Mesodermal cell (in vitro differentiated cells): Measurements from ENCODE around the gene SNAPC2.
"Not testable (repeated sequence)": the region's sequence is repeated elsewhere in the genome, so short reads cannot be mapped to it uniquely, and the experiment has no call there.

ENCODE experiments used
- H3K27ac ChIP-seq: 2 replicates; pipeline ENCODE4 v1.7.0; 2013; ENCODE audit warnings: mild to moderate bottlenecking, low read depth, low read length, moderate library complexity; ENCODE audit not compliant: severe bottlenecking
- H3K36me3 ChIP-seq: 2 replicates; pipeline ENCODE4 v1.7.1; 2013; ENCODE audit warnings: mild to moderate bottlenecking, low read length, moderate library complexity; ENCODE audit not compliant: control insufficient read depth, insufficient read depth
- H3K4me1 ChIP-seq: one replicate; pipeline ENCODE4 v1.7.1; 2013; ENCODE audit warnings: mild to moderate bottlenecking, low read length; ENCODE audit not compliant: insufficient read depth, control insufficient read depth, poor library complexity, severe bottlenecking
- H3K4me3 ChIP-seq: 2 replicates; pipeline ENCODE4 v1.7.0; 2013; ENCODE audit warnings: low read length, control low read depth, mild to moderate bottlenecking; ENCODE audit not compliant: insufficient read depth, poor library complexity, severe bottlenecking; ENCODE audit errors: extremely low read depth
- H3K9me3 ChIP-seq: 2 replicates; pipeline ENCODE4 v1.7.1; 2013; ENCODE audit warnings: mild to moderate bottlenecking, low read length, moderate library complexity; ENCODE audit not compliant: control insufficient read depth
- WGBS, 2 experiments: methylation state at CpG; one replicate each; pipeline ENCODE4 v1.1.5; 2013; ENCODE audit warnings: missing lambda C conversion rate in 2 of 2; ENCODE audit not compliant: insufficient coverage in 2 of 2; 5-methylcytosine and 5-hydroxymethylcytosine counted together

Gene SNAPC2

DNA sequence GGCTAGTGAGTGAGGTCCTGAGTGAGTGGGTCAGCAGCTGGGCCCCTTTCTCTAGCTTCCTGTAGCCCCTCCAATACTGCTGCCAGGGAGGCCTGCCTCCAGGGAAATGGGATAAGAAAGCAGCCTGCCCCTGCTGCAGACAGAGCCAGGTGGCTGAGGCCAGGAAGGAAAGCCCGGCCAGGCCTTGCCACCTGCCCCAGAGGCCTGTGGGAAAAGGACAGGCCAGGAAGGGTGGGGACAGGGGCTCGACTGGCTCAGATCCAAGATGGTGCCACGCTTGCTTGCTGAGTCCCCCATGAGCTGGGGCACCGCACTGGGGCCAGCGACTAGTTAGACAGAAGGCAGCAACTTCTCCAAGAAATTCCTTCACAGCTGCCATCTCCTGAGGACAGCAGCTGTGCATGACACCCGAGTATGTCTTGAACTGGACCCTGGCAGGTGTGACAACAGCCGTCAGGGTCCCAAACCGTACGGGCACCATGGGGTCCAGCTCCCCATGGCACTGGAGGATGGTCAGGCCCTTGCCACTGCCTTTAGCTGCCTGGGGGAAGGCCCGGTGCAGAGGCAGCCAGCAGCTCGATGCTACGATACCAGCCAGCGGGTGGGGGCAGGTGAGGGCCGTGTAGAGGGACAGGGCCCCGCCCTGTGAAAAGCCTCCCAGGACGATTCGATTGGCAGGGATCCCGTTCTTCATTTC is 40.9 kb upstream of the SNAPC2 start:
- Histone ChIP-seq H3K27ac (no peak overlapping the region), H3K4me3 (no peak overlapping the region), H3K4me1 (no peaks in the 10 kb centered on the region), H3K36me3 (no peaks in the 10 kb centered on the region), H3K9me3 (no peaks in the 10 kb centered on the region)
- WGBS, 2 experiments, result 89 to 94% methylated on average over 15 to 17 of the region's 18 CpGs

DNA sequence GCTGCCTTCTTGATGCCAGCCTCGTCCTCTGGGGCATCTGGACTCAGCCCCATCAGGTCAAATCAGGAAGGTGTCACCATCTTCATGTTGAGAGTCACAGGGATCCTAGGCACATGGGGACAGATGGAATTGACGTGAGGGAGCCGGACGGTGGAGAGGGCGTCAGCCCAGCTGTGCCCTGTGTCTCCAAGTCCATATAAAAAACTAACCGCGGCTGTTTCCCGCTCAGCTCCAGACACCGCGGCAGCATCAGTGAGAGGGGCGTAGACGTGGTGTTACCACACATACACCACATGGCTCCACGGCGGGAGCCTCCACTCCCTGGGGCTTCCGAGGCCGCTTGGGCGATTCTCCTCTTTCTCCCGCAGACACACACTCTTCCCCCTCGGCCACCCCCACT is 40.3 kb upstream of the SNAPC2 start:
- H3K4me3 ChIP-seq, result no peak overlapping the region
- no peak overlapping the region for H3K27ac ChIP-seq
- H3K36me3 ChIP-seq, result no peaks in the 10 kb centered on the region
- H3K9me3 ChIP-seq, result no peaks in the 10 kb centered on the region
- H3K4me1 ChIP-seq, result no peaks in the 10 kb centered on the region
- 89 to 92% methylated on average over 6 to 12 of the region's 19 CpGs for WGBS, 2 experiments

DNA sequence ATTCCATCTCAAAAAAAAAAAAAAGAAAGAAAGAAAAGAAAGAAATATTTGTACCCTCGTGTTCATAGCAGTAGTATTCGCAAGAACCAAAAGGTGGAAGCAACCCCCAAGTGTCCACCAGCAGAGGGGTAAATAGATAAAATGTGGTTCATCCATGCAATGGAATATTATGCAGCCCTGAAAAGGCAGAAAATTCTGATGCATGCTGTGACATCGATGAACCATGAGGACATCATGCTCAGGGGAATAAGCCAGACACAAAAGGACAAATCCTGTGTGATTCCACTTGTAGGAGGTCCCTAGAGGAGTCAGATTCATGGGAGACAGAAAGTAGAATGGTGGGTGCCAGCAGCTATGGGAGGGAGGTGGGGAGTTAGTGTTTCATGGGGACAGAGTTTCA is 38.2 kb upstream of the SNAPC2 start:
- Histone ChIP-seq H3K36me3 (no peaks in the 10 kb centered on the region), H3K4me1 (no peaks in the 10 kb centered on the region), H3K27ac (no peak overlapping the region), H3K9me3 (no peaks in the 10 kb centered on the region), H3K4me3 (no peak overlapping the region)
- WGBS, 2 experiments, result 93 to 96% methylated on average over 3 of the region's 3 CpGs

DNA sequence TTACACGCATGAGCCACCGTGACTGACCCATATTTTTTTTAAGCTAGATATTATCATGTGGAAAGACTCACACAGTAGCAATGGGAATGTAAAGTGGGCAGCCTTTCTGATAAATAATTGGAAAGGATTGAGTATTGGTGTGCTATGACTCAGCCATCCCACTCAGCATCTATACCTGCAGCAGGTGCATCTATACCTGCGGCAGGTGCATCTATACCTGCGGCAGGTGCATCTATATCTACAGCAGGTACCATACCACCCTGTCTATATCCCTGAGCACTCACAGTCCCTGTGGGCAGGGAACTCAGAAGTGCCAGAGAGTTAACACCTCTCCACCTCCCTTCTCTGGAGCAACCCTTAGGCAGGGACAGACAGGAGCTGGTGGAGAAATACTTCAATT is 37.0 kb upstream of the SNAPC2 start:
- Histone ChIP-seq H3K4me3 (no peak overlapping the region), H3K36me3 (no peaks in the 10 kb centered on the region), H3K27ac (no peak overlapping the region), H3K4me1 (no peaks in the 10 kb centered on the region), H3K9me3 (no peaks in the 10 kb centered on the region)
- WGBS, 2 experiments, result 100% methylated on average over 1 to 2 of the region's 4 CpGs

DNA sequence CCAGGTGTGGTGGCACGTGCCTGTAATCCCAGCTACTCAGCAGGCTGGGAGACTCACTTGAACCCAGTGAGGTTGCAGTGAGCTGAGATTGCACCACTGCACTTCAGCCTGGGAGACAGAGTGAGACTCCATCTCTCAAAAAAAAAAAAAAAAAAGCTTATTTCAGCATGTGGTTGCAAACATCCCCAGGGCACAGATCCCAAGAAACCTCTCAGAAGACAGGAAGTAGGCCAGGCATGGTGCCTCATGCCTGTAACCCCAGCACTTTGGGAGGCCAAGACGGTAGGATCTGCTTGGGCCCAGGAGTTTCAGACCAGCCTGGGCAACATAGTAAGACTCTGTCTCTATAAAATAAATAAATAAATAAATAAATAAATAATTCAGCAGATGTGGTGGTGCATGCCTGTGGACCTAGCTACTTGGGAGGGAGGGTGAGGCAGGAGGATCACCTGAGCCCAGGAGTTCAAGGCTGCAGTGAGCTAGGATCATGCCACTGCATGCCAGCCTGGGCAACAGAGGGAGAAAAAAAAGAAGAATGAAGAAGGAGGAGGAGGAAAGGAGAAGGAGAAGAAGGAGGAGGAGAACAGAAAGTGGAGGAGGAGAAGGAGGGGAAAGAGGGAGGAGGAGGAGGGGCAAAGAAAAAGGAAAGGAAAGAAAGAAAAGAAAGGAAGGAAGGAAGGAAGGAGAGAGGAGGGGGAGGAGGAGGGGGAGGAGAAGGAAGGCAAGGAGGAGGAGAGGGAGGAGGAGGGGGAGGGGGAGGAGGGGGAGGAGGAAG is 36.2 kb upstream of the SNAPC2 start:
- no peak overlapping the region for H3K4me3 ChIP-seq
- no peaks in the 10 kb centered on the region for H3K36me3 ChIP-seq
- no peaks in the 10 kb centered on the region for H3K9me3 ChIP-seq
- no peaks in the 10 kb centered on the region for H3K4me1 ChIP-seq
- no peak overlapping the region for H3K27ac ChIP-seq
- 100% methylated on average over 1 of the region's 2 CpGs for WGBS, 2 experiments

DNA sequence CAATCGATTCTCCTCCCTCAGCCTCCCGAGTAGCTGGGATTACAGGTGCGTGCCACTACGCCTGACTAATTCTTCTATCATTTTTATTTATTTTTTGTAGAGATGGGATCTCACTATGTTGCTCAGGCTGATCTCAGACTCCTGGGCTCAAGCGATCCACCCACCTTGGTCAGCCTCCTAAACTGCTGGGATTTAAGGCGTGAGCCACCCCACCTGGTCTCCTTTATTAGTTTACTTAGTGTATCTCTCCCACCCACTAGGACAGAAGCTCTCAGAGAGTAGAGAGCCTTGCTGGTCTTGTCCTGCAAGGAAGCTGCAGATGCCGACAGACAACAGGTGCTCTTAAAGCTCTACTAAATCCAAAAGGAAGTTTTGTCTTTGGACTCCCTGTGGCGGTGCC is 34.3 kb upstream of the SNAPC2 start:
- WGBS, 2 experiments, result 97 to 98% methylated on average over 6 of the region's 8 CpGs
- Histone ChIP-seq H3K4me3 (no peak overlapping the region), H3K9me3 (no peaks in the 10 kb centered on the region), H3K27ac (no peak overlapping the region), H3K4me1 (no peaks in the 10 kb centered on the region), H3K36me3 (no peaks in the 10 kb centered on the region)

DNA sequence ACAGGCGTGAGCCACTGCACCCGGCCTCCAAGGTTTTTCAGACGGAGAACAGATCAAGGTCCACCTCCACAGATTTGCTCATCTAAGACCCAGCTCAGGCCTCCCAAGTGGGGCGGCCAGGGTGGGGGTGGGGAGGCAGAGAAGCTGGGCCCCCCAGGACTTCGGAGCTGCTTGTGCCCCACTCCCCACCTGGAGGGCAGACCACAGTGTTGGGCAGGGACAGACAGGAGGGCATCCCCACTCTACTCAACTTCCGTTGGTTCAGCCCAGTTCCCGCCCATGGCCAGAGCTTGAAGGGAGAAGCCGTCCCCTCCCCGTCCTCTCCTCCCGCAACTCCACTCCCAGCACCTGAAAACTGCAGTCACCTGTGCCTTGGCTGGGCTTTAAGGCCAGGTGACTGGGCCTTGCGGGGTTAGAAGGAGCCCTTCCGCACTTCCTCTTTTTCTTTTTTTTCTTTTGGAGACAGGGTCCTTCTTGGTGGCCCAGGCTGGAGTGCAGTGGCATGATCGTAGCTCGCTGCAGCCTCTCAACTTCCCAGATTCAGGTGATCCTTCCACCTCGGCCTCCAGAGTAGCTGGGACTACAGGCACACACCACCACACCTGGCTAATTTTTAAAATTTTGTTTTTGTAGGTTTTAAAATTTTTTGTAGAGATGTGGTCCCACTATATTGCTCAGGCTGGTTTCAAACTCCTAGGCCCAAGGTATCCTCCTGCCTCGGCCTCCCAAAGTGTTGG is 32.6 kb upstream of the SNAPC2 start:
- H3K36me3 ChIP-seq, result no peaks in the 10 kb centered on the region
- 86 to 88% methylated on average over 7 to 13 of the region's 16 CpGs for WGBS, 2 experiments
- H3K4me3 ChIP-seq, result no peak overlapping the region

DNA sequence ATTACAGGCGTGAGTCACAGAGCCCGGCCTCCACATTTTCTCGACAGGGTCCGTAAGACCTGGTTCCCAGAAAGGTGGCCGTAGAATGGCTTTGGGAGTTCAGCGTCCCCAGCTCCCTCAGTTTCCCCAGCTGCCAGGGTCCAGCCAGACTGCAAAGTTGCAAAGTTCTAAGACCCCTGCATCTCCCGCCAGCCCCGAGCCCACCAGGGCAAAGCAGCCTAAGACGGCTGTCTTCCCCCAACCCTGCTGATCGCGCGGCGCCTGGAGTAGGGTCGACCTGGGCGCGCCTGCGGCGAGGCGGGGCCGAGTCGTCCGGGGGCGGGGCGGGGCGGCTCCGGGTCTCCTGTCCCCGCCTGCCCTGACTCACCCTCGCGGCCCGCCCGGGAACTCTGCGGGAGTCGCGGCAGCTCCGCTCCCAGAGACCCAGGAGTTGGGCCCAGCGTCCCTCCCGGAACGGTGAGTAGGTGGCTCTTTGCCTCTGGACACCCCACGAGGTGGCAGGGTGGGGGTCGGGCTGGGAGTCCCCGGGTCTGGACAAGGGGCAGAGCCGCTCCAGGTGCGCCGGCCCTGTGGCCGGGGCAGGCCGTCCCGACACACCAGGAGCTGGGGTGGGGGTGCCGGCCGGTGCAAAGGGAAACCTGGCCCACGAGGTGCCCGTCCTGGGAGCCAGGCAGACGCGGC is 31.9 kb upstream of the SNAPC2 start, which contains the start of gene LRRC8E:
TSS of gene LRRC8E (plus strand) at position 366 of the 681 bp plus-strand sequence. CDS start 7,094 bp downstream, outside the sequence.
- H3K36me3 ChIP-seq, result no peaks in the 10 kb centered on the region
- WGBS, 2 experiments, result 9 to 10% methylated on average over 42 to 47 of the region's 53 CpGs
- H3K4me3 ChIP-seq, result peak within 1 kb of the TSS; percentile 49
- H3K4me1 ChIP-seq, result no peaks in the 10 kb centered on the region
- H3K9me3 ChIP-seq, result no peaks in the 10 kb centered on the region
- no peak within 1 kb of the TSS for H3K27ac ChIP-seq

More for the DNA sequence above, 32.6 kb upstream of the SNAPC2 start:
- H3K4me1 ChIP-seq, result no peaks in the 10 kb centered on the region
- no peak overlapping the region for H3K27ac ChIP-seq
- no peaks in the 10 kb centered on the region for H3K9me3 ChIP-seq

DNA sequence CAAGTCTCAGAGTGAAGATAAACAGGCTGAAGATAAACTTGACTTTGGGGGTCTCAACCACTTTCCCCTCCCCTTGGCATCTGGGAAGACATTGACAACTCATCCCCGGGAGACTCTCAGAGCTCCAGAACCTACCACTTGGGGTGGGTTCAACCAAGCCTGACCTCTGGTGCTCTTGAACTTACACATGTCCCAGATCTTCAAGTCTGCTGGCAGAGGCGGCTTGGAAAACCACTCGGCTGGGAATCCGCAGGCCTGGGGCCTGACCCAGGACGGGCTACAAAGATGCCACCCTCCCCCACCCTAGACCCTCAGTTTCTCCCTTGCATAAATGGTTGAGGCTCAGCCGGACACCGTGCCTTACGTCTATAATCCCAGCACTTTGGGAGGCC is 31.3 kb upstream of the SNAPC2 start:
- WGBS, 2 experiments, result 80 to 82% methylated on average over 5 to 8 of the region's 8 CpGs
- Histone ChIP-seq H3K9me3 (no peaks in the 10 kb centered on the region), H3K27ac (no peak overlapping the region), H3K4me1 (no peaks in the 10 kb centered on the region), H3K4me3 (peak overlapping the region; percentile 49), H3K36me3 (no peaks in the 10 kb centered on the region)

DNA sequence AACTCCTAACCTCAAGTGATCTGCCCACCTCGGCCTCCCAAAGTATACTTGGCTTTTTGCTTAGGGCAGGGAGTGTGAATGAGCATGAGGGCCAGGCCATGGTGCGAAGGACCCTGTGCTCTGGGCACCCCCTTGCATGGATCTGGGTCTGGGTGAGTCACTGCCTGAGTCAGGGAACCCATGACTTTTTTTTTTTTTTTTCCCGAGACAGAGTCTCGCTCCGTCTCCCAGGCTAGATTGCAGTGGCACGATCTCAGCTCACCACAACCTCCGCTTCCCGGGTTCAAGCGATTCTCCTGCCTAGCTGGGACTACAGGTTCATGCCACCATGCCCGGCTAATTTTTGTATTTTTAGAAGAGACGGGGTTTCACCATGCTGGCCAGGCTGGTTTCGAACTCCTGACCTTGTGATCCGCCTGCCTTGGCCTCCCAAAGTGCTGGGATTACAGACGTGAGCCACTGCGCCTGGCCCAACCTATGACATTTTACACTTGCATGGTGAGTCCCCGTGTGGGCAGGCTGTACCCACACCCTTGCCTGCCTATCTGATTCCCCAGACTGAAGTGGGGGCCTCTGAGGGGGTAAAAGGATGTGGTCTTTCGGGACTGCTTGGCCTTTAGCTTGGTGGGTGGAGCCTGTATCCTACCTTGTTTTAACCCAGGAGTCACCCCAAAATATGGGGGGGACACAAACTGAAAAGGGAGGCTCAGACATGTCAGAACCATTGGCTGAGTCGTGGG is 26.6 kb upstream of the SNAPC2 start:
- not testable (repeated sequence) for H3K9me3 ChIP-seq, H3K36me3 ChIP-seq, H3K4me1 ChIP-seq, H3K27ac ChIP-seq, H3K4me3 ChIP-seq
- WGBS, 2 experiments, result 85 to 92% methylated on average over 12 to 18 of the region's 18 CpGs
